ENCODE data around the gene KRTAP2-1. TPM values are rescaled to one million over a fixed set of nuclear protein-coding genes. Genes with fewer than 3 reads are reported as not detected.

KRTAP2-1 gene
- total RNA-seq, 2 experiments from 2014 or later: not detected

Other genes with a start within 250 kb of the KRTAP2-1 start
- not detected for gene KRT28, start 247.4 kb downstream of the KRTAP2-1 start, total RNA-seq
- 10 to 100 TPM; 25.7 to 28.6 TPM for gene KRT10, start 224.7 kb downstream of the KRTAP2-1 start, total RNA-seq
- gene KRT12, start 180.1 kb downstream of the KRTAP2-1 start, total RNA-seq: not detected
- gene KRT20, start 162.1 kb downstream of the KRTAP2-1 start, total RNA-seq: not detected
- not detected for gene KRT23, start 109.7 kb downstream of the KRTAP2-1 start, total RNA-seq
- gene KRT39, start 80.4 kb downstream of the KRTAP2-1 start, total RNA-seq: not detected
- not detected for gene KRT40, start 63.0 kb downstream of the KRTAP2-1 start, total RNA-seq
- not detected for gene KRTAP3-3, start 53.2 kb downstream of the KRTAP2-1 start, total RNA-seq
- gene KRTAP3-2, start 47.4 kb downstream of the KRTAP2-1 start, total RNA-seq: not detected
- not detected for gene KRTAP3-1, start 38.2 kb downstream of the KRTAP2-1 start, total RNA-seq
- gene KRTAP1-5, start 20.1 kb downstream of the KRTAP2-1 start, total RNA-seq: not detected
- gene KRTAP1-4, start 17.1 kb downstream of the KRTAP2-1 start, total RNA-seq: not detected
- not detected for gene KRTAP1-3, start 12.4 kb downstream of the KRTAP2-1 start, total RNA-seq
- not detected for gene KRTAP1-1, start 5.9 kb downstream of the KRTAP2-1 start, total RNA-seq
- gene KRTAP2-2, start 7.9 kb upstream of the KRTAP2-1 start, total RNA-seq: not detected
- not detected for gene KRTAP2-3, start 12.8 kb upstream of the KRTAP2-1 start, total RNA-seq
- not detected for gene KRTAP2-4, start 18.6 kb upstream of the KRTAP2-1 start, total RNA-seq
- gene KRTAP4-7, start 36.8 kb upstream of the KRTAP2-1 start, total RNA-seq: not detected
- gene KRTAP4-8, start 50.8 kb upstream of the KRTAP2-1 start, total RNA-seq: not detected
- gene KRTAP4-16, start 54.9 kb upstream of the KRTAP2-1 start, total RNA-seq: not detected
- not detected for gene KRTAP4-9, start 58.1 kb upstream of the KRTAP2-1 start, total RNA-seq
- gene KRTAP4-11, start 71.1 kb upstream of the KRTAP2-1 start, total RNA-seq: not detected
- not detected for gene KRTAP4-12, start 76.9 kb upstream of the KRTAP2-1 start, total RNA-seq
- gene KRTAP4-6, start 93.2 kb upstream of the KRTAP2-1 start, total RNA-seq: not detected
- not detected for gene KRTAP4-5, start 102.5 kb upstream of the KRTAP2-1 start, total RNA-seq
- not detected for gene KRTAP4-4, start 113.4 kb upstream of the KRTAP2-1 start, total RNA-seq
- not detected for gene KRTAP4-3, start 120.9 kb upstream of the KRTAP2-1 start, total RNA-seq
- gene KRTAP4-2, start 130.9 kb upstream of the KRTAP2-1 start, total RNA-seq: not detected
- gene KRTAP4-1, start 137.6 kb upstream of the KRTAP2-1 start, total RNA-seq: not detected
- not detected for gene KRTAP9-1, start 142.6 kb upstream of the KRTAP2-1 start, total RNA-seq
- not detected for gene KRTAP9-2, start 179.3 kb upstream of the KRTAP2-1 start, total RNA-seq
- not detected for gene KRTAP9-3, start 185.1 kb upstream of the KRTAP2-1 start, total RNA-seq
- not detected for gene KRTAP9-8, start 190.7 kb upstream of the KRTAP2-1 start, total RNA-seq
- gene KRTAP9-4, start 202.4 kb upstream of the KRTAP2-1 start, total RNA-seq: not detected
- gene KRTAP9-9, start 208.1 kb upstream of the KRTAP2-1 start, total RNA-seq: not detected
- not detected for gene KRTAP9-6, start 218.1 kb upstream of the KRTAP2-1 start, total RNA-seq
- gene KRTAP9-7, start 228.4 kb upstream of the KRTAP2-1 start, total RNA-seq: not detected

Measured in activated naive CD8-positive, alpha-beta T cell treated with anti-CD3 and anti-CD28 coated beads, Interleukin-2, amount 10 ng/mL, durations not matched to agents 7 days and 5 days (primary cell).